Glutamatergic neuron (in vitro differentiated cells): ENCODE measurements around the gene ART4. TPM values are rescaled to one million over a fixed set of nuclear protein-coding genes. Genes with fewer than 3 reads are reported as not detected.

ENCODE experiments used
- DNase-seq: peaks from one replicate; pipeline ENCODE4 v3.0.0; 2022
- H3K27ac Mint-ChIP-seq: one replicate; pipeline ENCODE4 v1.8.0; 2020; ENCODE audit warnings: mild to moderate bottlenecking, mixed read lengths, inconsistent platforms; ENCODE audit not compliant: unreplicated experiment
- H3K27me3 Mint-ChIP-seq: one replicate; pipeline ENCODE4 v1.8.0; 2020; ENCODE audit warnings: mild to moderate bottlenecking, moderate library complexity, mixed read lengths, inconsistent platforms; ENCODE audit not compliant: unreplicated experiment
- H3K36me3 Mint-ChIP-seq: one replicate; pipeline ENCODE4 v1.8.0; 2020; ENCODE audit warnings: mild to moderate bottlenecking, mixed read lengths, inconsistent platforms; ENCODE audit not compliant: unreplicated experiment
- H3K4me1 Mint-ChIP-seq: one replicate; pipeline ENCODE4 v1.8.0; 2020; ENCODE audit warnings: mild to moderate bottlenecking, low read depth, mixed read lengths, inconsistent platforms; ENCODE audit not compliant: unreplicated experiment
- H3K4me3 Mint-ChIP-seq: one replicate; pipeline ENCODE4 v1.8.0; 2020; ENCODE audit warnings: mild to moderate bottlenecking, mixed read lengths, inconsistent platforms; ENCODE audit not compliant: unreplicated experiment
- H3K9me3 Mint-ChIP-seq: one replicate; pipeline ENCODE4 v1.8.0; 2020; ENCODE audit warnings: mild to moderate bottlenecking, moderate library complexity, mixed read lengths, inconsistent platforms; ENCODE audit not compliant: unreplicated experiment
- CTCF ChIP-seq: fragments of 200-600 bp; sonication (generic); IDR thresholded peaks from one replicate; pipeline ENCODE4 v1.5.0; 2021; ENCODE audit not compliant: partially characterized antibody, unreplicated experiment
- total RNA-seq: library from RNA; stranded (reverse); fragmentation: NEBNext Ultra II Directional; extraction: Animal tissue kit (Norgen Biotek cat#: 25700); gene quantifications from one replicate; pipeline ENCODE4 v1.2.1, GENCODE V29; 2021; ENCODE audit not compliant: unreplicated experiment

The ART4 gene
- total RNA-seq, 1 donor from 2014 or later, result not detected

- DNase-seq, result no peak
- no peak overlapping the region for H3K4me3 Mint-ChIP-seq
- no peaks in the 10 kb centered on the region for H3K36me3 Mint-ChIP-seq
- peaks cover 4% of the 10 kb centered on the region for H3K27me3 Mint-ChIP-seq
- no peaks in the 10 kb centered on the region for H3K9me3 Mint-ChIP-seq
- H3K4me1 Mint-ChIP-seq, result peaks cover 2% of the 10 kb centered on the region
- H3K27ac Mint-ChIP-seq, result no peak overlapping the region
- no peak for TF ChIP-seq CTCF
These were observed 4.1 kb downstream of the ART4 start for GRCh38 chr12:14839262-14839661.

- Mint-ChIP-seq H3K9me3 (no peaks in the 10 kb centered on the region), H3K27ac (no peak overlapping the region), H3K4me1 (peaks cover 2% of the 10 kb centered on the region), H3K27me3 (peaks cover 2% of the 10 kb centered on the region), H3K4me3 (no peak overlapping the region), H3K36me3 (no peaks in the 10 kb centered on the region)
- no peak for TF ChIP-seq CTCF
- no peak for DNase-seq
These were observed 6.8 kb downstream of the ART4 start for GRCh38 chr12:14836336-14837210.

- no peak overlapping the region for H3K27ac Mint-ChIP-seq
- DNase-seq, result no peak
- H3K27me3 Mint-ChIP-seq, result peaks cover 2% of the 10 kb centered on the region
- H3K9me3 Mint-ChIP-seq, result no peaks in the 10 kb centered on the region
- H3K4me3 Mint-ChIP-seq, result no peak overlapping the region
- H3K36me3 Mint-ChIP-seq, result no peaks in the 10 kb centered on the region
- peaks cover 2% of the 10 kb centered on the region for H3K4me1 Mint-ChIP-seq
- TF ChIP-seq CTCF, result no peak
These were observed 8.8 kb downstream of the ART4 start for GRCh38 chr12:14834509-14834908.

GRCh38 chr12:14833952-14834351 is 9.4 kb downstream of the ART4 start:
- DNase-seq, result no peak
- Mint-ChIP-seq H3K4me3 (no peak overlapping the region), H3K36me3 (no peaks in the 10 kb centered on the region), H3K4me1 (peaks cover 2% of the 10 kb centered on the region), H3K27ac (no peak overlapping the region), H3K27me3 (no peaks in the 10 kb centered on the region), H3K9me3 (no peaks in the 10 kb centered on the region)
- no peak for TF ChIP-seq CTCF

GRCh38 chr12:14833336-14833735 is 10.0 kb downstream of the ART4 start:
- H3K27ac Mint-ChIP-seq, result no peak overlapping the region
- H3K4me1 Mint-ChIP-seq, result peaks cover 2% of the 10 kb centered on the region
- H3K4me3 Mint-ChIP-seq, result no peak overlapping the region
- TF ChIP-seq CTCF, result no peak
- H3K9me3 Mint-ChIP-seq, result no peaks in the 10 kb centered on the region
- H3K27me3 Mint-ChIP-seq, result no peaks in the 10 kb centered on the region
- H3K36me3 Mint-ChIP-seq, result no peaks in the 10 kb centered on the region
- no peak for DNase-seq
